DMS 273 (cell line): ENCODE measurements around the gene PSMC1.
A peak's percentile ranks its signal among the peaks of the same experiment; 100 is the strongest.

Experiments
- DNase-seq: peaks from one replicate; lab custom pipeline; 2025; ENCODE audit not compliant: unreplicated experiment; lab: John Stamatoyannopoulos, UW

PSMC1 gene

DNA sequence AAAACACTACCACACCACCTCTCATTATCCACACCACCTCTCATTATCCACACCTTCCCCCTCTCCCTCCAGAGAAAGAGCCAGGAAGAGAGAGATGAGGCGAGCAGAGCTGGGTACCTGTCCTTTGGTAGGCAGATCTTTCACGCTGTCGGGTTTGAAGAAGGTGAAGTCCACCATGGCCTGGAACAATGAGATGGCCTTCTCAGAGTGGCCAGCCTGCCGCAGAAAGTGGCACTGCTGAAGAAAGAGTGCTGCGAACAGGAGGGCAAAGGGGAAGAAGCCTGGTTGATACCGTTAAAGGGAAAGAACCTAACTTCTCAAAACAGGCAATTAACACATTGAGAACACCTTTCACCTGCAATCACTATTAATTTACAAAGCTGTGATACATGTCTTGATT lies 44.8 kb downstream of the PSMC1 start:
- DNase-seq = no peak

DNA sequence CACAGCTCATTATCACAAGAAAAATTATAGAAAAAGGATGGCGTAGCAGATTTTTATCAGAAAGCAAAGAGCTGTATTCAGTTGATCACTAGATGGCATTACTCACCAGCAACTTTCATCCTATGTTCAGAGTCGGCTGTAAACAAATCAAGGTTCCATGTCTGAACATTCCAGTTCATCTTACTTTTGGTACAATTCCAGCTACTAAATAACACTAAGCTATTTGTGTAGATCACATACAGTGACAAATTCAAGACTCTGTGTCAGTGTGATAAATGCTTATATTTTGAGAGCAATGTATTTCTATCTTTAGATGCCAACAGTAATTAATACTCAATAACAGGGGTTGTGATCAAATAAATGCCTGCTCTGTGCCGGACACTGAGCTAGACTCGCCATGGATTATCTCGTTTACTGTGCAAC lies 45.3 kb downstream of the PSMC1 start:
- DNase-seq = peak; percentile 64

DNA sequence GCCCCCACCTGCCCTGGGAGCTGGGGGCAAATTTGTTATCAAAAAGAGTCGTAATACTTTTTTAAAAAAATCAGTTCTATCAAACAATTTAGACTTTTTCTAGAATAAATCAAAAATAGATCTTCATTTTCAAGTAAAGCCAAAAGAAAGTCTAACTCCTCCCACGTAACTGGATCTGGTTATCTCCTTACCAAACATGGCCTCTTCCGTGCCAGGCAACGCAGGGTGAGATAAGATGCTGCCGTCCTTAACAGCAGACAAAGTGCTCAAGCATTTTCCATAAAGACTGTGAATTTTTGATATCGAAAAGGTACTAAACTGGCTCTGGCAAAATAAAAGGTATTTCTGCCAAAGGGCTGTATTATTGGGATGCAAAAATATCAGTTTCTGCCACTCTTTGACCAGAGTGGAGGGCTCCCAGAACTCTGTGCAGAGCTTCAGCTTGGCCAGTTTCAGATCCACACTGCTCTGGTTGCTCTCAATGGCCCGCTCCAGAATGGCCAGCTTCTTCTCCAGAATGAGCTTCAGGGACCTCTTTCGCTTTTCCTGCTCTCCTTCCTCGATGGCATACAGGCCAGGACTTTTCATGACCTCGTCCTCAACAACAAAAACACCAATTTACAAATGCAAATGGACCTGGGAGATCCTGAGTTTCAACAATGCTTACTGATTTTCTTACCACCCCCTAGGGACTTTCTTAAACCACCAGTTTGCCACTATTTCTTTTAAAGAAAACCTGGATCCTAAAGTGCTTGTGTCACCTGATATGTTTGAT lies 46.4 kb downstream of the PSMC1 start:
- DNase-seq = no peak

DNA sequence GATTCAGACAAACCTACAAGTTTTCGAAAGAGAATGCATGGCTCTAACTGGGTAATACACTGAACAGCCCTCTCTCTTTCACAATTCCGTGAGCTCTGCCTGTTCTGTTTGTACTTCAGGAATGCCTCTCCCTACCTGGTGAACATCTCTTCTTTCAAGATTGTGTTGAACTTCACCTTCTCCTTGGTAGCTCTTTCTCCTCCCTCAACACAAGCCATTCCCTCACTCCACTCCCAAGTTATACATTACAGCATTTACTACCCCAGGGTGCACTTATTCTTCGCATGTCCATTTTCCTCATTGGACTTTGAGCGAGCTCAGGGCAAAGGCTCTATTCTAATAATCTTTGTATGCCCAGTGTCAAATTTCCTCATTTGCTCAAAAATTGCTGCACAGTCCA lies 47.1 kb downstream of the PSMC1 start:
- DNase-seq = no peak

DNA sequence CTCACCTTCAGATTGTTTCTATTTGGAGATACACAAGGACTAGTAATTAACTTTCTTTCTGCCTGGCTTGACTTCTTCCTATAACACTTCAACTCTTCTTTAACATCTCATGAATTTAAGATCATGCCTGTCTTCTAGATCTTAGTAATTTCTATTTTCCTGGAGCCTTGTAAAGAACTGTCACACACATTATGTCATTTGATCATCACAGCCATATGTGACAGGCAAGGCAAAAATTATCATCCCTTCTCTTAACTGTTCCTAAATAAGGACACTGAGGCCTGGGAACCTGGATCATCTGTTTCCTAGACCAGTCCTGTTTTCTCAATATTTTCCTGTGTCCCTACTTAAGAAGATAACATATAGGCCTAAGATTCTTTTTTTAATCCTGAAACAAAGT lies 48.1 kb downstream of the PSMC1 start:
- DNase-seq = no peak

DNA sequence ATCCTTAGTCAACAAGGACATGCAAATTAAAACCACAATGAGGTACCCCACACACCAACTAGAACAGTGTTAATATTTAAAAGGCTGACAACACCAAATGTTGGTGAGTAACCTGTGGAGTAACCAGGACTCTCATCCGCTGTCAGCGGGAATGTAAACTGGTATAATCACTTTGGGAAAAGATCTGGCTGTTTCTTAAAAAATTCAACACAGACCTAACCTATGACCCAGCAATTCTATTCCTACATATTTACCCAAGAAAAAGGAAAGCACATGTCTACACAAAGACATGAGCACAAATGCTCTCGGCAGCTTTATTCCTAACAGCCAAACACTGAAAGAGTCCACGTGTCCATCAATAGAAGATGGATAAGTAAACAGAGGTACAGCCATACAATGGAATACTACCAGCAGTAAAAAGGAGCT lies 48.8 kb downstream of the PSMC1 start:
- DNase-seq = no peak

DNA sequence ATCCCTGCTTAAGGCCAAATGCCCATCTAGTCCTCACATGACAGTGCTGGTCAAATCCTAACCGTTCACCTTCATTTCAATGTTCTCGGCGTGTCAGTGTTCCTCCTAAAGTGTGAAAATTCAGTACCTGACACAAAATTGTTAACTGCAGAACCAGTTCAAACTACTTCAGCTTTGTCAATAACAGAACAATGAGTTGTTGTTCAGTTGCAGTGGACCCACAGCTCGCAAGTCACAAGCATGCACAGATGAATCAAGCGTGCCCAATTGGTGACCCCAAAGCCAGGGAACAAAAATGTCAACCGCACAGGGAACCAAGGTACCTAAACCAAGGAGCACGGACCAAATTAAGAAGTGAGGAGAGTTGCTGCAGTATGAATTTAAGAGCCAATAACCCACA lies 52.2 kb downstream of the PSMC1 start:
- DNase-seq = no peak

DNA sequence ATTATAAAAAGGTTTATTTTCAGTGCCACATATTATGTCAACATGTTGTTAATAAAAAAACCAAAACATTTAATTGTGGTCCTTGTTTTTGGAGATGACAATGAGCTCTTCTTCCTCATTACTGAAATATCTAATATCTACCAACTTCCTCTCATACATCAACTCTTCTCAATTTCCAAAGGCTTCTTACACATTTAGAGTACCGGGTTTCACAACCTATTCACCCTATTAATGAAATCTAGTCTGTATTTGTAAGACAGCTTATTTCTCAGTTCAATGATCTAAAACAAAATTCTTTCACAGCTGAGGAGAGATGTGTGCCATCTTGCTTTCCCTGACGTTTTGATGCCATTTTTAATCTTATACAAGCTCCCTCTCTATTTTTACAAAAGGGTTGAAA lies 60.9 kb downstream of the PSMC1 start:
- no peak for DNase-seq

DNA sequence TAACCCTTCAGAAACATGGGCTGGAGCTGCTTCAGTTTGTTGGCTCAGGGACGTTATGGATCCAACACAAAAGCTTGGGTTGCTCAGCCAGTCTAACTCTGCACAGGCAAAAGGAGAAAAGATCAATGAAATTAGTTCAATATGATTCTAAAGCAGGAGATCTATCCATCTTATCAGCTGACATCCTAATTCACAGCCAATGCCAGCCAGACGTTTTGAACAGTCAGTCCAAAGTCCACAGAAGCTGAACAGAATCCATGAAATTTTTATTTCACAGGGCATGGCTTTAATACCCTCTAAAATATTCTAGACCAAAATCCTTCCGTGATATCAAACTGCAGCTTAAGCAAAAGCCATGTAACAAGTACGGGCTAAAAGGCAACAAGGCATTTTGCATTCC lies 61.7 kb downstream of the PSMC1 start:
- DNase-seq = no peak

DNA sequence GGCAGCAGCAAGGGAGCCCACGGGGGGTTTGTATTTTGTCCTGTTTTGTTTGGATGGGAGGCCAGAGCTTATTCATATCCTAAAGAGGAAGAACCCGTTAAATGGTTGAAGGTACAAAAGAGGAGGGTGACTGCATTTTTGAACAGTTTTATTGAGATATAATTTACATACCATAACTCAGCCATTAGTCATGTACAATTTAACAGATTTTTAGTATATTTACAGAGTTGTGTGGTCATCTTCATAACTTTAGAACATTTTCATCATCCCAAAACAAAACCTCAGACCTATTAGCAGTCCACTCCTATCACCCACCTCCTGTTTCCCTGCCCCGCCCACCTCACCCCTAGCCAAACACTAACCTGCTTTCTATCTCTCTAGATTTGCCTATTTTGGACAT lies 62.8 kb downstream of the PSMC1 start:
- DNase-seq = no peak

DNA sequence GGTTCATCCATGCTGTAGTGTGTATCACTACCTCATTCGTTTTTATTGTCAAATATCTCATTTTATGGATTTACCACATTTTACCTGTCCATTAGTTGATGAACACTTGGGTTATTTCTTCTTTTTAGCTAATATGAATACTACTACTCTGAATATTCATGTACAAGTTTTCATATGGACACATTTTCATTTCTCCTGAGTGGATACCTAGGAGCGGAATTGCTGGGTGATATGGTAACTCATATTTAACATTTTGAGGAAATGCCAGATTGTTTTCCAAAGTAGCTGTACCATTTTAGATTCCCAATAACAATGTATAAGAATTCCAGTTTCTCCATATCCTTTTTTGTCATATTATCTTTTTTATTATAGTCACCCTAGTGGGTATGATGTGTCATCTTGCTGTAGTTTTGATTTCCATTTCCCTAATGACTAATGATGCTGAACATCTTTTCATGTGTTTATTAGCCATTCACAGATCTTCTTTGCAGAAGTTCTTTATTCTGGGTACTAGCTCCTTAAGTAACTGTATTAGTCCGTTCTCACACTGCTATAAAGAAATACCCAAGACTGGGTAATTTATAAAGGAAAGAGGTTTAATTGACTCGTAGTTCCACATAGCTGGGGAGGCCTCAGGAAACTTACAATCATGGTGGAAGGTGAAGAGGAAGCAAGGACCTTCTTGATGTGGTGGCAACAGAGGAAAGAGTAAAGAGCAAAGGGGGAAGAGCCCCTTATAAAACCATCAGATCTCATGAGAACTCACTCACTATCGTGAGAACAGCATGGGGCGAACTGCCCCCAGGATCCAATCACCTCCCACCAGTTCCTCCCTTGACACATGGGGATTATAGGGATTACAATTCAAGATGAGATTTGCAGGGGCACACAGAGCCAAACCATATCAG lies 63.5 kb downstream of the PSMC1 start:
- DNase-seq = no peak

DNA sequence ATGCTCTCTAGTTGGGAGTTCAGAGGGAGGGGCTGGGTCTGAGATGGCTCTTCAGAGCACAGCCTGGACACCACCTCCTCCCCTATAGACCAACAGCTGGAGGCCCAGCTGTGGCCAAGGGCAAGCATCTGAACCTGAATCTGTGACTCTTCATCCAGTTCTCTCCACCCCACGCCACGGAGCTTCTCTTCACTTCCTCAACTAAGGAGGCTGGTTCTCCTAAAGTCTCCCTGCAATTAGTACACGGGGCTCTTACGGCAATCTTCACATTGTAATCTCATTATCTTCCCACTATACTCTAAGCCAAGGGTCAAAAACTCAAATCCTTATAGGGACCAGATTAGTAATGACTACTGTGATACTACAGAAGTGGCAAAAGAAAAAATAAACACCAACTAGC lies 65.5 kb downstream of the PSMC1 start:
- DNase-seq = no peak
